Epithelial cell of esophagus (primary cell): ENCODE data around the gene TFF1.

Source experiments
- DNase-seq: peaks from one replicate; pipeline ENCODE4 v3.0.0; 2010; ENCODE audit warnings: low read depth
- H3K4me3 ChIP-seq: 2 replicates; pipeline ENCODE4 v1.5.1; 2011; ENCODE audit warnings: mild to moderate bottlenecking, low read length, control low read depth
- TF ChIP-seq, protein P1 (sequence below): IDR thresholded peaks from 2 replicates; pipeline ENCODE4 v1.5.1; 2011; ENCODE audit warnings: low read depth, mild to moderate bottlenecking, low read length, control low read depth, inconsistent platforms; ENCODE audit not compliant: insufficient read depth; ENCODE audit errors: missing control alignments

Gene TFF1

DNA sequence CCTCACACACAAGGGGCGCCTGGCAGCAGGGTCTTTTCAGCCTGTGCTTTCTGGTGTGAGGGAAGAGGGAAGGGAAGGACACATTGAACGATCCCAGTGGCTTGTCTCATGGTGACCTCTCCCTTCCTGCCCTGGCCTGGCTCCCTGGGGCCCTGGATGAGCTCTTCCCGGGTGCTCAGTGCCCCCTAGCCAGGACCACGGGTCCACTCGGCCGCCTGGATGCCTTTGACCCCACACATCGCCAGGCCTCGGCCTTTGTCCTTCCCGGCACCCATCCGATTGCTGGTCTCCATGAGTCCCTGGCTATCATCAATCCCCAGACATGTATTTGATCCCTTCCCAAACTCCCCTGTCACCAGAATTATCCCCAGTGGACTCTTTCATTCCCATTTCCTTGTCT lies 45.1 kb downstream of the TFF1 start:
- H3K4me3 ChIP-seq, result no peak overlapping the region
- TF ChIP-seq, protein P1, sequence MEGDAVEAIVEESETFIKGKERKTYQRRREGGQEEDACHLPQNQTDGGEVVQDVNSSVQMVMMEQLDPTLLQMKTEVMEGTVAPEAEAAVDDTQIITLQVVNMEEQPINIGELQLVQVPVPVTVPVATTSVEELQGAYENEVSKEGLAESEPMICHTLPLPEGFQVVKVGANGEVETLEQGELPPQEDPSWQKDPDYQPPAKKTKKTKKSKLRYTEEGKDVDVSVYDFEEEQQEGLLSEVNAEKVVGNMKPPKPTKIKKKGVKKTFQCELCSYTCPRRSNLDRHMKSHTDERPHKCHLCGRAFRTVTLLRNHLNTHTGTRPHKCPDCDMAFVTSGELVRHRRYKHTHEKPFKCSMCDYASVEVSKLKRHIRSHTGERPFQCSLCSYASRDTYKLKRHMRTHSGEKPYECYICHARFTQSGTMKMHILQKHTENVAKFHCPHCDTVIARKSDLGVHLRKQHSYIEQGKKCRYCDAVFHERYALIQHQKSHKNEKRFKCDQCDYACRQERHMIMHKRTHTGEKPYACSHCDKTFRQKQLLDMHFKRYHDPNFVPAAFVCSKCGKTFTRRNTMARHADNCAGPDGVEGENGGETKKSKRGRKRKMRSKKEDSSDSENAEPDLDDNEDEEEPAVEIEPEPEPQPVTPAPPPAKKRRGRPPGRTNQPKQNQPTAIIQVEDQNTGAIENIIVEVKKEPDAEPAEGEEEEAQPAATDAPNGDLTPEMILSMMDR, result no peak
- no peak for DNase-seq

DNA sequence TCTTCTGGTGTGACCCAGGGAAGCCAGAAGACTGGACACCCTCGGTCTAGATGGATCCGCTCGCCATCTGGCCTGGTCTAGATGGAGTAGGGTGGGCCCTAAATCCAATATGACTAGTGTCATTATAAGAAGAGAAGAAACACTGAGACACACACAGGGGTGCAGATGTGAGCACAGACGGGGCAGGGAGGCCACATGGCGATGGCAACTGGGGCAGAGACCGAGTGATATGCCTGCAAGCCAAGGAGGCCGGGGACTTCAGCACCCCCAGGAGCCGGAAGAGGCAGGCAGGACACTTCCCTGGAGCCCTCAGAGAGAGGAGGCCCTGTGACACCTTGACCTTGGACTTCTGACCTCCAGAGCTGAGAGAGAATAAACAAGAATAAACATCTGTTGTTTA lies 45.5 kb downstream of the TFF1 start:
- TF ChIP-seq, protein P1, result no peak
- H3K4me3 ChIP-seq, result no peak overlapping the region
- no peak for DNase-seq

DNA sequence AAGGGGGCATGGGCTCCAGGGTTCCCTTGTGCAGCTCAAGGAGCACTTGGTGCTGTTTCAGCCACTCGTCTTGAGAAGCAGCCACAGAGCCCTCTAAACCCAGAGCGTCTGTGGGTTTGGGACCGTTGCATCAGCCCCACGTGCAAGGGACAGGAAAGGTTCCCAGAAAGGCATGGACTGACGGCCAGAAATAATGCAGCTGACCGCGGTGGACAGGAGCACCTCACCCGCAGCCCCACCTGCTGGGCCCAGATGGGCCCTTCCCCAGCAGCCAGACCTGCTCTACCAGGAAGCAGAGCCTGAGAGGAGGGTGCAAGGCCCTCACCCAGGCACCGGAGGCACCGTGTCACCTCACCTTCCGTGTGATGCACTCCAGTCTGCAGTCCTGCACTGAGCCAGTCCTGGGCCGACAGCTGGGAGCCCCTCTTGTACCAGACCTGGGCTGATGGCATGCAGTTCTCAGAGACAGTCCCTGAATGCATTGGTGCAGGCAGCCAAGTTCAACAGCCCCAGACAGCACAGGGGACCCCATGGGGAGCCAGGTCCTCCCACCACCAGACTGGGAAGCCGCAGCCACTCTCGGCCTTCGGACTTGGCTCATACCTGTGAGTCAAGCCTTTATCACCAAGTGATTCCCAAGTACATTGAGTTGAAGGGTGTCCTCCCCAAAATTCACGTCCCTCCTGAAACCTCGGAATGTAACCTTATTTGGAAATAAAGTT lies 46.3 kb downstream of the TFF1 start:
- no peak overlapping the region for H3K4me3 ChIP-seq
- no peak for DNase-seq
- TF ChIP-seq, protein P1, result no peak

DNA sequence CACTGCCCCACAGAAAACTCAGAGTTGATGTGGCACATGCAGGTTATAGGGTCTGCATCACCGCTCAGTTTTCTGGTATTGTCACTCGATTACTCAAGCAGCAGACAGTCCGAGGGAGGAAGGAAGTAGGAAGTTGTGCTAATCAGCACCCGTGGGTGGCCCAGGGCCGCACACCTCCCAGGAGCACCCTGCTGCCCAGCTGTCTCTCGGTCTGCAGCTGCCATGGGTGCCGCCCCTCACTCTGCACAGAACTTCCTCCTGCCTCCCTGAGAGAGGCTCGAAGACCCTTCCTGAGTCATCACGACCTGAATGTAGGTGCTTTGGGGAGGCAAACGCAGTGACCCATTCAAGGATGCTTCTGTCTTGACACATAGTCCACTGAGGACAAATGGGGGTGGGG lies 47.0 kb downstream of the TFF1 start:
- no peak for DNase-seq
- no peak overlapping the region for H3K4me3 ChIP-seq
- TF ChIP-seq, protein P1, result no peak

DNA sequence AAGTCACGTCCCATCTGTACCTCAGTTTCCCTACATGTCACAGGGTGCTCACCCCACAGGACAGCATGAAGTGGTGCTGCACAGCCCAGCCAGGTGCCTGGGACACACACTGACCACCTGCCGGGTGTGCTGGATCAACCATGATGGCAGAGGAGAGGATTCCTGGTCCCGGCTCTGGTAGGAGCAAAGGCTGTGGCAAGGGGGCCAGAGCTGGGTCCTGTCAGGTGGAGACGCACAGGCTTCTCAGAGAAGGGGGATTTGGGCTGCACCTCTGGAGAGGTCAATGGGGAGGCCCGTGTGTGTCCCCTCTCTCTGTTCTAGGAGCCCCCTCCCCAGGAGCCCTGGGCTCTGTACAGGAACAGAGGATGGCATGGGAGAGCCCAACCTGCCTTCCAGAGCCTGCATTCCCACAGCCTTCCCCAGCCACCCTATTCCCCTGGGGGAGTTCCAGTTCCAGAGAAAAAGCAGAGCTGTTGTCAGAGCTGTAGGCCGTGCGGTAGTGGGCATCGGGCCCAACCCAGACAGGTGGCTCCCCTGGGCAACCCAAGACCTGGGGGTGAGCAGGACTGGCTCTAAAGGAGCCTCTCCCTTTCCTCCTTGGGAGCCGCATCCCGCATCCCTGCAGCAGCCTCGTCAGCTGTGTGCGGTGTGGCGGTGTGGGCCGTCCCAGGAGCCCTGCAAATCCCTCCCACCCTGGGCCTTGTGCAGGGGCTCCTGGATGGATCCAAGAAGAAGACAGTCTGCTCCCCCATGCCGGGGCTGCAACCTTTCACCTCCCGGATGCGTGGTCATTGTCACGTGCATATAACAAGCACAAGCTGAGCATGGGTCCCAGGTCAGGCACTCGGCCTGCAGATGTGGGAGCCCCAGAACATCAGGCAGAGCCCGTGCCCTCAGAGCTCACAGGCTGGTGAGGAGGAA lies 48.2 kb downstream of the TFF1 start:
- TF ChIP-seq, protein P1, result no peak
- no peak overlapping the region for H3K4me3 ChIP-seq
- no peak for DNase-seq

DNA sequence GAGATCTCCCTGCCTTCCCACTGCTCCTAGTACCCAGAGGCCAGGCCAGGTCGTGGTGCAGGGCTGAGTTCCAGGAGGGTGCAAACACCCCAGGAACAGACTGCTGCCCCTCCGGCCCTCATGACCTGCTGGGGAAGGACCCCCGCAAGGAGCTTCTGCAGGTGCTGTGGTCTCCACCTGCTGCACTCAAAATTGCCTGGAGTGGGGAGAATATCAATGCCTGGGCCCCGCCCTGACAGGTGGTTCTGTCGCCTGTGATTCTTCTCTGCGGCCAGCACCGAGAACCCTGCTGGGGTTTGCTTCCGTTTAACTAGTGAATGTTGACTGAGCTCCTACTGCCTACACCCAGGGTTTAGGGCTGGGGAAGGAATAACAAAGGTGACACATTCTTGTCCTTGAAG lies 49.0 kb downstream of the TFF1 start:
- DNase-seq, result no peak
- TF ChIP-seq, protein P1, result no peak
- H3K4me3 ChIP-seq, result no peak overlapping the region
